Upper lobe of left lung (tissue), 6 donors: ENCODE measurements around the gene HPS3. TPM values are rescaled to one million over a fixed set of nuclear protein-coding genes. Genes with fewer than 3 reads are reported as not detected.

Experiments
- ATAC-seq, 2 donors: fragments of 200-7000 bp; cut with Tn5 transposase; one replicate each; pipeline ENCODE4 v1.9.1; 2022; ENCODE audit warnings: mild to moderate bottlenecking in 2 of 2, moderate library complexity in 2 of 2; ENCODE audit not compliant: low FRiP score in 2 of 2
- DNase-seq, 2 donors: peaks; one replicate each; pipeline ENCODE4 v3.0.0-alpha.2; 2019 to 2020
- H3K27ac ChIP-seq, 4 donors: fragments of 200-600 bp; sonication (generic); one replicate each; pipeline ENCODE4 v1.5.1; 2016 to 2019
- H3K27me3 ChIP-seq, 4 donors: fragments of 200-600 bp; sonication (generic); one replicate each; pipeline ENCODE4 v1.5.1; 2017 to 2019
- H3K36me3 ChIP-seq, 4 donors: fragments of 200-600 bp; sonication (generic); one replicate each; pipeline ENCODE4 v1.5.1; 2016 to 2019
- H3K4me1 ChIP-seq, 4 donors: fragments of 200-600 bp; sonication (generic); one replicate each; pipeline ENCODE4 v1.5.1; 2018 to 2019
- H3K4me3 ChIP-seq, 4 donors: fragments of 200-600 bp; sonication (generic); one replicate each; pipeline ENCODE4 v1.5.1; 2017 to 2019; ENCODE audit warnings: mild to moderate bottlenecking in 2 of 4, moderate library complexity in 1 of 4
- H3K9me3 ChIP-seq, 4 donors: fragments of 200-600 bp; sonication (generic); one replicate each; pipeline ENCODE4 v1.5.1; 2018 to 2019
- EP300 ChIP-seq, 4 donors: sonication (generic); formaldehyde crosslinking; IDR thresholded peaks; one replicate each; pipeline ENCODE4 v1.5.1; 2017; ENCODE audit warnings: antibody characterized with exemption in 4 of 4, control low read depth in 2 of 4
- POLR2A ChIP-seq, 4 donors: fragments of 450-650 bp; IDR thresholded peaks; one replicate each; pipeline ENCODE4 v1.5.1; 2016 to 2017; ENCODE audit warnings: antibody characterized with exemption in 4 of 4, mild to moderate bottlenecking in 2 of 4
- POLR2AphosphoS5 ChIP-seq, 2 donors: sonication (generic); formaldehyde crosslinking; IDR thresholded peaks; one replicate each; pipeline ENCODE4 v1.5.1; 2017; ENCODE audit warnings: antibody characterized with exemption in 2 of 2
- WGBS, 2 donors: methylation state at CpG; one replicate each; pipeline ENCODE4 v1.1.5; 2017 to 2018; 5-methylcytosine and 5-hydroxymethylcytosine counted together
- total RNA-seq, 6 donors: library from RNA; depleted of rRNA in 4 of 6; stranded (reverse); fragments of >200 nt in 4 of 6; gene quantifications; one replicate each; pipeline versions ENCODE4 v1.1.0 to v1.2.1, GENCODE V29; 2016 to 2021
- TF ChIP-seq, protein P1 (sequence below), 6 experiments: fragments of 450-650 bp in 4 of 6; fragments of 200-600 bp in 2 of 6; sonication (generic) in 2 of 6; IDR thresholded peaks; one replicate each; pipeline ENCODE4 v1.5.1; 2016 to 2019; ENCODE audit warnings: antibody characterized with exemption in 6 of 6
- donor health status: DM: no; HTN: no; CAD: no; lungs with moderate emphysema.
- donor health status: DM: no; HTN: yes; CAD: no; lungs with severe emphysema.

The HPS3 gene
- total RNA-seq, 6 donors from 2014 or later = 13.4 to 29.8 (median 17.8) TPM

- no peaks in the 10 kb centered on the region for H3K36me3 ChIP-seq
- H3K4me1 ChIP-seq = no peaks in the 10 kb centered on the region
- WGBS, 2 donors = 17 to 19% methylated on average over 7 of the region's 7 CpGs
- ATAC-seq (peak; percentile 50 to 89), DNase-seq (no peak)
- TF ChIP-seq, protein P1, sequence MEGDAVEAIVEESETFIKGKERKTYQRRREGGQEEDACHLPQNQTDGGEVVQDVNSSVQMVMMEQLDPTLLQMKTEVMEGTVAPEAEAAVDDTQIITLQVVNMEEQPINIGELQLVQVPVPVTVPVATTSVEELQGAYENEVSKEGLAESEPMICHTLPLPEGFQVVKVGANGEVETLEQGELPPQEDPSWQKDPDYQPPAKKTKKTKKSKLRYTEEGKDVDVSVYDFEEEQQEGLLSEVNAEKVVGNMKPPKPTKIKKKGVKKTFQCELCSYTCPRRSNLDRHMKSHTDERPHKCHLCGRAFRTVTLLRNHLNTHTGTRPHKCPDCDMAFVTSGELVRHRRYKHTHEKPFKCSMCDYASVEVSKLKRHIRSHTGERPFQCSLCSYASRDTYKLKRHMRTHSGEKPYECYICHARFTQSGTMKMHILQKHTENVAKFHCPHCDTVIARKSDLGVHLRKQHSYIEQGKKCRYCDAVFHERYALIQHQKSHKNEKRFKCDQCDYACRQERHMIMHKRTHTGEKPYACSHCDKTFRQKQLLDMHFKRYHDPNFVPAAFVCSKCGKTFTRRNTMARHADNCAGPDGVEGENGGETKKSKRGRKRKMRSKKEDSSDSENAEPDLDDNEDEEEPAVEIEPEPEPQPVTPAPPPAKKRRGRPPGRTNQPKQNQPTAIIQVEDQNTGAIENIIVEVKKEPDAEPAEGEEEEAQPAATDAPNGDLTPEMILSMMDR (IDR thresholded peaks at IDR 0.05) = peak; percentile 42 to 72 (median 59)
- TF ChIP-seq POLR2AphosphoS5 (IDR thresholded peaks at IDR 0.05) = no peak
- no peak for TF ChIP-seq EP300 (IDR thresholded peaks at IDR 0.05)
- no peak for TF ChIP-seq POLR2A (IDR thresholded peaks at IDR 0.05)
- no peak overlapping the region for H3K4me3 ChIP-seq
- no peaks in the 10 kb centered on the region for H3K9me3 ChIP-seq
- no peak overlapping the region for H3K27ac ChIP-seq
- no peaks in the 10 kb centered on the region for H3K27me3 ChIP-seq
These were observed 9.1 kb upstream of the HPS3 start for GRCh38 chr3:149120051-149120972.

GRCh38 chr3:149122721-149123578 is 6.5 kb upstream of the HPS3 start:
- Histone ChIP-seq H3K4me3 (no peak overlapping the region), H3K27ac (no peak overlapping the region), H3K4me1 (no peaks in the 10 kb centered on the region), H3K36me3 (no peaks in the 10 kb centered on the region), H3K27me3 (no peaks in the 10 kb centered on the region), H3K9me3 (no peaks in the 10 kb centered on the region)
- ATAC-seq (no peak), DNase-seq (no peak)
- TF ChIP-seq EP300 (IDR thresholded peaks at IDR 0.05) (no peak), POLR2AphosphoS5 (IDR thresholded peaks at IDR 0.05) (no peak), POLR2A (IDR thresholded peaks at IDR 0.05) (no peak)
- TF ChIP-seq, protein P1 (IDR thresholded peaks at IDR 0.05) = no peak
- WGBS, 2 donors = 82 to 84% methylated on average over 4 of the region's 4 CpGs

DNA sequence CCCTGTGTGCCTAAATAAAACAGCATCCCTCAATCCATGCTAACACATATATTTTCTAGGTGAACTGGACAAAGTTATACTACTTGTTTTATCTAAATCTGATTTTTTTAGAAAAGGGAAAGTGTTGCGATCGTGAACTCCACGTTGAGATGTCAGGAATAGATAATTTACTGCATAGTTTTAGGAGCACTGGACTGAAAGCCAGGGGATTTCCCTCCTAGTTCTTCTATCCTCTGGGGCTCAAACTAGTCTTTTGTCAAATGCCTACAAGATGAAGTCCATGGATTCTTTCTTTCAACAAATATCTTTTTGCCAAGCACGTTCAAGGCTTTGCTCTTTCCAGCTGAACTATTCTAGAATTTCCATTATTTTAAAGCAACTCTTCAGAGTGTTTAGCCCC is 617 bp upstream of the HPS3 start:
- DNase-seq (no peak), ATAC-seq (no peak)
- H3K27ac ChIP-seq = peak overlapping the region; percentile 74 to 95 (median 90)
- H3K4me1 ChIP-seq = peaks cover 21 to 39% (median 26%) of the 10 kb centered on the region in 4 donors
- H3K27me3 ChIP-seq = no peaks in the 10 kb centered on the region
- peak overlapping the region; percentile 39 to 95 (median 90) for H3K4me3 ChIP-seq
- no peaks in the 10 kb centered on the region for H3K36me3 ChIP-seq
- no peaks in the 10 kb centered on the region for H3K9me3 ChIP-seq
- TF ChIP-seq, protein P1 (IDR thresholded peaks at IDR 0.05) = no peak
- TF ChIP-seq EP300 (IDR thresholded peaks at IDR 0.05) (no peak), POLR2A (IDR thresholded peaks at IDR 0.05) (no peak)
- WGBS, 2 donors = 16 to 29% methylated on average over 4 of the region's 4 CpGs

GRCh38 chr3:149131589-149131988 is 2.2 kb downstream of the HPS3 start:
- no peak for DNase-seq
- 35 to 40% methylated on average over 4 of the region's 4 CpGs for WGBS, 2 donors
- peaks cover 21 to 44% (median 28%) of the 10 kb centered on the region in 4 donors for H3K4me1 ChIP-seq
- peak overlapping the region in 3 of 4 donors; percentile 50 to 95 (median 74) for H3K27ac ChIP-seq
- no peak for ATAC-seq
- H3K36me3 ChIP-seq = no peaks in the 10 kb centered on the region
- H3K9me3 ChIP-seq = no peaks in the 10 kb centered on the region
- no peak for TF ChIP-seq POLR2A (IDR thresholded peaks at IDR 0.05)
- TF ChIP-seq, protein P1 (IDR thresholded peaks at IDR 0.05) = no peak
- no peak for TF ChIP-seq EP300 (IDR thresholded peaks at IDR 0.05)
- no peak for TF ChIP-seq POLR2AphosphoS5 (IDR thresholded peaks at IDR 0.05)
- H3K27me3 ChIP-seq = no peaks in the 10 kb centered on the region
- peak overlapping the region in 1 of 4 donors; percentile 86 for H3K4me3 ChIP-seq
